Measurements from ENCODE around the gene TATDN2.

Gene TATDN2

GRCh38 chr3:10319804-10320203 lies 71.5 kb downstream of the TATDN2 start:
- no peak for DNase-seq (ENCODE audit: low spot score)

- DNase-seq (ENCODE audit: low spot score): no peak
These were observed 72.0 kb downstream of the TATDN2 start for GRCh38 chr3:10320320-10320677.

GRCh38 chr3:10321630-10322351 lies 73.5 kb downstream of the TATDN2 start:
- no peak for DNase-seq (ENCODE audit: low spot score)

GRCh38 chr3:10322352-10322710 lies 74.1 kb downstream of the TATDN2 start:
- DNase-seq (ENCODE audit: low spot score): peak; percentile 20

- DNase-seq (ENCODE audit: low spot score): no peak
These were observed 79.3 kb downstream of the TATDN2 start for GRCh38 chr3:10327592-10327991.

GRCh38 chr3:10328460-10329071 lies 80.3 kb downstream of the TATDN2 start:
- DNase-seq (ENCODE audit: low spot score): no peak

- DNase-seq (ENCODE audit: low spot score): no peak
These were observed 81.3 kb downstream of the TATDN2 start for GRCh38 chr3:10329495-10330015.

GRCh38 chr3:10330319-10330718 lies 82.1 kb downstream of the TATDN2 start:
- no peak for DNase-seq (ENCODE audit: low spot score)
